CD4-positive, alpha-beta T cell treated with Interleukin-12 subunit alpha and Interleukin-12 subunit beta, for 1 hour (primary cell): ENCODE results near the gene ABI1.
"Not testable (repeated sequence)": the region's sequence is repeated elsewhere in the genome, so short reads cannot be mapped to it uniquely, and the experiment has no call there.

Experiments used
- DNase-seq: peaks from one replicate; pipeline ENCODE4 v3.0.0-alpha.2; 2020

Gene ABI1

GRCh38 chr10:26860443-26861204 lies at the start of gene ABI1:
Gene ABI1 (minus strand): TSS chr10:26860958. CDS start chr10:26860863, 95 bp downstream.
- DNase-seq = peak; percentile 98

DNA sequence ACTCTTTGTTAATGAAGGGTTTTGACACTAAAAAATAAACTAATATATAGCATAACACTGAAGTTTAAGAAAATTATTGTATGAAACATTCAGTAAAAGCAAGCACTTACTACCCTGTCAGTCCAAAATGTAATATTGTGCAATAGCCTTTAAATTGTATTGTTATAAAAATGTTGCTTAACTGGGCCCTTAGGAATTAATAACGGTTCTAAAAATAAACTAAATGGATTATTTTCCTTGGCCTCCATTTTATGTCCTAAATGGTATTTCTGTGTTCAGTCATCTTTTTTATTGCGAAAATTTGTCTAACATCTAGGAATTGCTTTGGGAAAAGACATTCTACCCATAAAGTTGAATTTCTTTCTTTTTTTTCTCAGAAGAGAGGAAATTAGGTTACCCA lies 49.0 kb upstream of the ABI1 start:
- DNase-seq = no peak

GRCh38 chr10:26905253-26905781 lies 44.6 kb upstream of the ABI1 start:
- not testable (repeated sequence) for DNase-seq

DNA sequence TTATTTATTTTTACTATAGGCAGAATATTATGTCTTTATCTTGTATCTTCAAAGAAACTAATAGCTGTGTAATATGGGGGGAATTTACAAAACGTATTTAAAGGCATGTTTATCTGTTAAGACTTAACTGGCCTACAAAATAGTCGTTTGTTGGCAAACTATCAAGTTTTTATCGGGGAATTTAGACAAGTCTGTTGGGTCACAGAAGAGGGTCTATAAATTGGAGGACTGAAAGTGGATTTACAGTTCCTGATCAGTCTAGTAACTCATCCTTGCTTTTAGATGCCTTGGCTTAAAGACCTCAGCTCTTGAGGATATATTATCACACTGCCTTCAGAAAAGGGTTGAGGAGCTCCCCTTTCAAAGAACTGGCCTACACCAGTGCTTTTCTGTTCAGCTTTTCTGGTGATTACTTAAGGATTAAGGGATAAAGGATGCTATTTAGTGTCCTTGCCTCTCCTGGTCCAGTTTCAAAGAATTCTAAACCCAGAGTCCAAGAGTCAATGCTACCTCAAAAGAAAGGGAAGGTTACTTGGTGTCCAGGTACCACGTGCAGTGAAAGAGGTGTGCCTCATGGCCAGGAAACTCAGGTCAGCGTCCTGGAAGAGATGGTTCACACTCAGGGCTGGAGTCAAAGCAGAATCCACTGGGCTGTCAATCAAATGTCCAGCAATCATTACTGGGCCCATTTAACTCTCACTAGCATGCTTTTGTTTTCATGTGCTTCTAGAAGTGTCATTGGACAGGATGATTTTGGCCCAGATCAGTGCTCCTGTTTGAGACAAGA lies 42.9 kb upstream of the ABI1 start:
- DNase-seq = no peak

DNA sequence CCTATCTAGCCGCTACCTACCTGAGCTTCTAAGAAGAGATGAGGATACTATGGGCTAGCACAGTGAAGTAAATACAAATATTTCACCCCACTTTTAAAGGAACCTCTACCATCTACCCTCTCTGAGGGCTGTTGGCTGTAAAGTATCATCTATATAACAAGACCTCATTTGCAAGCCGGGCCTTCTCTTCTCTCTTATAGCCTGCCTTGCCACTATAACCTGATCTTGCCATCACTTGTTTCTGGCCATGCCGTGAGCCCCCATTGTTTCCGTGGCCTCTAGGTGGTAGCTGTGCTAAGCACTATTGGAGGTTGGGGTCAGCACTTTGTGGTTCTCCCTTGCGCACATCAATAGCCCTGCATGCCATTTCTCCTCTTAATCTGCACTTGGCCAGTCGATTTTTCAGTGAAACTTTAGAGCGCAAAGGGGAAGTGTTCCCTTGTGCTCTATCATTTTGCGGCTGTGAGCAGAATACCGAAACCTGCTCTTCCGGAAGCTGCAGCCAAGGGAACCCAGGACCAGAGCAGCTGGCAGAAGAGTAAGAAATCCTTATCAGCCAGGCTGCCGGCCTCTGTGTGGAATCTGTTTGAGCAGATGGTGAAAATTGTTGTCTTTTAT lies 31.7 kb upstream of the ABI1 start:
- not testable (repeated sequence) for DNase-seq

DNA sequence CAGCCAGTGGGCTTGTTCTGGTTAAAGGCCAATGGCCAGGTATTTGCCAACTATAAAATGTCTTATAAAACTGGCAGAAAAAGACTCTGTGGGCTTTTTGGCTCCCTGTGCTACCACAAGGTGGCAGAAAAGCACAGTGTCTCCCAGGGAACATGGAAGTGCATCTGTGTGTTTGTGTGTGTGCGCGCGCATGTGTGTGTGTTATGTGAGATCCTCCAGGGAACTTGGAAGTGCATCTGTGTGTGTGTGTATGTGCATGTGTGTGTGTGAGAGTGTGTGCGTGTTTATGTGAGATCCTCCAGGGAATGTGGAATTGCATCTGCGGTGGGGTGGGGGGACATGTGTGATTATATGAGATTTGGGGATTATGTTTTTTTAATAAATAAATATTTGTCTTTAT lies 30.2 kb upstream of the ABI1 start:
- DNase-seq = peak; percentile 37

DNA sequence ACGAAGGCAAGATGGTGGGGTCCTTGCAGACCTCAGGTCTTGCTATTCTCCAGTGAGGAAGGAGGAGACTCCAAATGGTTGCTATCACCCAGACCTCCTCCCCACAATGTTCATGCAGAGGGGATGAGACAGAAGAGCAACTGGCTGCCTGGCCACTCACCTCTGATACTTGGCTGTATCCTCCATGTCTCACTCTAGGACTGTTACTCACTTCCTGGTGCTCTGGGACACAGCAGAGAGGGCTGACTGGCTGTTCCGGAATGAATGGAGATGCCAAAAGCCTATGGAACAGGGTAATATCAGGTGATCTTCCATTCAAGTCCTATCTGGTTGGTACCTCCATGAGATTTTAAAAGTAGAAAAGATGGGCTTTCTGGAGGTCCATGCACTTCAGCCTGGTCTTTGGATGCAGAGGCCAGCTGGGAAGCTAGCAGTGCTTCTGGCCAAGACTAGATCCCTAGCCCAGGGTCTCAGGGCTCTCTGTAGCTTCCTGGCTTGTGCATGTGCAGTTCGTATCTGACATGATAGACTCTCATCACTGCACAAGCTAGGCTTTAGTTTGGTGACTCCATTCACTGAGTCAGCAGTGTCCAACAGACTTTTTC lies 27.0 kb upstream of the ABI1 start:
- DNase-seq = no peak

DNA sequence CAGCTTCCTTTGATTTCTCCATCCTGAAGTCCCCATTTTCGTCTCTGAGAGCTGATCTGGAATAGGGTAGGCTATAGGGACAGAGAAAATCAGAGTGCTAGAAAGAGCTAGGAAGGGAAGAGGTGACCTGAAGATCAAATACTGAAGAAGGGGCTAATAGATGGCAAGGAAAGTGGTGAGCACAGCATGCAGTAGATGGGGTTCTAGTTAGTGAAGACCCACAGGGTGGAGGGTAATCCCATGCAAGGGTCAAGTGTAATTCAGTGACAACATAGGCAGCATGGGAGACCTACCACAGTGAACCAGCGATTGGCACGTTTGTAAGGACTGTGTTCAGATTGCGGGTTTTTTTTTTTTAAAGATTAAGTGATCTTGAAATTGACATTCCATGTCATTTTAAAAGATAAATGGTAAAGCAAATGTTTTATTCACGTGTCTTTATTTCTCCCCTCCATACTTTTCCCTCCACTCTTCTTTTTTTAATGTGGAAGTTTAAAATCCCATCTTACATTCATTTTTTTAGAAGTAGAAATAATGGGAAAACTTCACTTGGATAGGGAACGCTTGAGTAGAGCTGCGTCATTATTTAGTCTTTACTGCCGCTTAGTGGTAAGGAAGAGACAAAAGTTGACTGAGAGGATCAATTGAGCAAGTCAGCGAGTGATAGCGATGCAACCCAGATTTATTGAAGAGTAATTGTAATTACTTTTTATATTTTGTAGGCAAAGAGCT lies 21.0 kb upstream of the ABI1 start:
- peak; percentile 53 for DNase-seq

DNA sequence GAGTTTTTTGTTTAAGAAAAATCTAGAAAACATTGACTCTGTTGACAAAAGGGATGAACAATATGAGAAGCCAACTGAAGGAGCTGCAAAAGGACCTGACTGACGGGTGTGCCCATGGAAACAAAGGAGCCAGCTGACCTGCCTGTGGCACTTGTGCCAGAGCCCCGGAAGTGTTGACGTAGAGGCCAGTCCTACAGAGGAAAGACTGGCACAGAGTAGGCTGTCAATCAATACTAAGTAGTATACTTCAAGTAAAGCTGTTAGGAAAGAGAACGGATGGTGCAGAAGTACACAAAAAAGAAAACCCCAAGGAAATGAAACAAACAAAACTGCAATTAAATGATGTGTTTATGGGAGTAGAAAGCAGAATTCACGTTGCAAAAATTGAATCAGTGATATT lies 19.0 kb upstream of the ABI1 start:
- DNase-seq = no peak

DNA sequence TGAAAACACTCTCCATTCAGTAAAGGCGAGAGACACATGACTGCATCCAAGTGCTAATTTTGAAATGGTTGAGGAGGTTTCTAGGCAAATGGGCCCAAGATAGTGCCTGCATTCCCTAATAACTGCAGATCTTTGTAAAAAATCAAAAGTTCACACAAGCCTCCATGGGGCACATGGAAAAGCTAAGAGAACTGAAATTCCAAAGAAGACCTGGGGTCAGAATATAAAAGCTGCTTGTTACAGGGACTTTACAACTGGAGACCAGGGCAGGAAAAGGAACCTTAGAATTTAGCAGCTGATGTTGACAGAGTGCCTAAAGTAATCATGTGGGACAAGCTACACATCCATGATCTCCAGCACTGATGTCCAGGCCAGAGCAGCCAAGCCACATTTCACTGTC lies 10.0 kb upstream of the ABI1 start:
- DNase-seq = no peak

GRCh38 chr10:26869528-26869927 lies 8.8 kb upstream of the ABI1 start:
- DNase-seq = no peak

DNA sequence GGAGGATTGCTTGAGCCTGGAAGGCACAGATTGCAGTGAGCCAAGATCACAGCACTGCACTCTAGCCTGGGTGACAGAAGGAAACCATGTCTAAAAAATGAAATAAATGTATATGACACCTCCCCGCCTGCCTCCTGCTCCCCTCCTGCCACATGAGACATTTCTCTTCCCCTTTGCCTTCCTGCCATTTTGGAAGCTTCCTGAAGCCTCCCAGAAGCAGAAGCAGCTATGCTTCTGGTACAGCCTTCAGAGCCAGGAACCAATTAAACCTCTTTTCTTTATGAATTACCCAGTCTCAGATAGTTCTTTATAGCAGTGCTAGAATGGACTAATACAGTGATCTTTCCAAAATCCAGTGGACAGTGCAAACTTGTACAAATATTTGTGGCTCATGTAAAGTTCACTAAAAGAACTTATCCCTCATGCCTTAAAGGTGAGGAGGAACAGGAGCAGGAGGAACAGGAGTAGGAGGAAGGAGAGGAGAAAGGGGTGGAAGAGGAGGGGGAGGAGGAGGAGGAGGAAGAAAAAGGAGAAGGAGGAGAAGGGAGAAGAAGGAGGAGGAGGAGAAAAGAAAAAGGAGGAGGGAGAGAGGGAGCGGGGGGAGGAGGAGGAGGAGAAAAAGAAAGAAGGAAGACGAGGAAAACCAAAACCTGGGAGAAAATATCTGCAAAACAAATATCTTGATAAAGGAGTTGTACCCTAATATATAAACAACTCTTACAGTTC lies 2.8 kb upstream of the ABI1 start:
- no peak for DNase-seq

- DNase-seq = no peak
These were observed 644 bp upstream of the ABI1 start for GRCh38 chr10:26861205-26861998.

DNA sequence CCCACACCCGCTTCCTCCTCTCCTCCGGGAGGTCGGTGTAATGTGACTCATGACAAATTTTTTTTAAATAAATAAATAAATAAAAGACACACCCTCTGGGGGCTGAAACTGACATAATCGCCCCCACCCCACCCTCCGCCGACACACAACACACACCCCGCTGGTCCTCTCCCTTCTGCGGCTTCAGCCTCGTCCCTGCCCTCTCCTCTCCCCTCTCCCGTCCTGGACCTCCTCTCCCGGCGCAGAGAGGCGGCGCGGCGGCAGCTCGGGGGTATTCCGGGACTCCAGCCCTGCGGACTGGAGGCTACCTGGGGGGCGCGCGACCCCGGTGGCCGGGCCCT lies 686 bp downstream of the ABI1 start:
- peak; percentile 67 for DNase-seq

DNA sequence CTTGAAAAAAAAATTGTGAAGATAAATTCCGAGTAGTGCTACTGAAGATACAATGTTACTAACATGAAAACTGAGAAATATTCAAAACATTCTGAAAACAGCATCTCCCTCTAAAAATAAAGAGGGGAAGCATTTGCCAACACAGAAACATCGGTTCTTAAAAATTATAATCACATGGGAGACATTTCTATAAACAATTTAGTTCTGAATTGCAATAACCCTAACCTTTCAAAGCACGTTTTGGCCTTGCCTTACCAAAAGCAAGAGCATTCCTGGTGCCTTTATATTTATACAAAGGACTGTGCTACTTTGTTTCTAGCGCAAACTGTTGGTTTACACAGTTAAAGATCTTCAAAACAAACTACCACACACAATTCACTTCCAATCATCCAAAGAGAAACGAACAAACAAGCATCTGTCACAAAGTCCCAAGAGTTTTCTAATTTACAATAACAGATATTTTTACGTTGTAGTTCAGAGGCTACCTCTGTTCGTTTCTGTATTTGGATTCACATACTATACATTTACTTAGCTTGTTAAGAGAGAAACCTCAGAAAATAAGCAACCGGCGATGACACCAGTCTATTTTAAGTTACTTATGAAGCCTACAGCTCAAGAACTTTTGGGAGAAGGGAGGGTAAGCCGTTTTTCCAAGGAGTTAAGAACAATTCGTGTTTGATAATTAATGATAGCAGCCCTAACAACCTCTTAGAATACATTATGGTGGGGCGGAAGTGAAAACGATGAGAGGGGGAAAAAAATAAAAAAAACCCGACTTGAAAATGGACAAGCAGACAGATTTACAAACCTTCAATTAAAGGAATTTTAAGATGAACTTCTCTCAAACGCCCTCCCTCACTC lies 1.3 kb downstream of the ABI1 start:
- no peak for DNase-seq

DNA sequence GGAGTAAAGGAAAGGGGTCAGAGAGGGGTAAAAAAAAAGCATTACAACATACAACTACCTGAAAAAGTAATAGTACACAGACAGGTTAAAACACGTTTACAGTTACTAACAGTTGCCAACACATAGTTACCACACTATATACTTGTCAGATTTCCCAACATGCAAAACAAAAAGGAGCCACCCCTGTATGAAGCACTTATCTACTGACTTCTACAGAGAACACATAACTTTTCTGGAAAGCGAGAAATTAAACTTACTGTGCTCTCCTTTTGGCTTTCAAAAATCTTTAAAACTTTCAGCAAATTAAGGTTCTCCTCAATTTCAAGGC lies 2.1 kb downstream of the ABI1 start:
- no peak for DNase-seq

GRCh38 chr10:26857991-26858706 lies 2.6 kb downstream of the ABI1 start:
- DNase-seq = no peak

DNA sequence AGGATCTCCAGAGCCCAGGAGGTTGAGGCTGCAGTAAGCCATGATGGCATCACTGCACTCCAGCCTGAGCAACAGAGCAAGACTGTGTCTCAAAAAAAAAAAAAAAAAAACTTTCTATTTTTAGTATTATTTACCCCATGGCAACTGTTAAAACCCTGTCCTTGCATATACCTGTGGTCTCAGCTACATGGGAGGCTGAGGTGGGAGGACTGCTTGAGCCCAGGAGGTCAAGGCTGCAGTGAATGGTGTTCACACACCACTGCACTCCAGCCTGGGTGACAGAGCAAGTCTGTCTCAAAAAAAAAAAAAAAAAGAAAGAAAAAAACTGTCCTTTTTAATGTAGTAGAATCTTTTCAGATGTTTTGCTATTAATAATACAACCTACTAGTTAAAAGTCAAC lies 3.2 kb downstream of the ABI1 start:
- not testable (repeated sequence) for DNase-seq

GRCh38 chr10:26855186-26855585 lies 5.6 kb downstream of the ABI1 start:
- no peak for DNase-seq

GRCh38 chr10:26854524-26854923 lies 6.2 kb downstream of the ABI1 start:
- no peak for DNase-seq
